Smooth muscle cell of the brain vasculature (primary cell): Measurements from ENCODE around the gene MSX1.

Experiments used
- DNase-seq: peaks from one replicate; pipeline ENCODE4 v3.0.0-alpha.2; 2012; ENCODE audit warnings: low read depth, low spot score

The MSX1 gene

GRCh38 chr4:4840351-4840750, 19.1 kb upstream of the MSX1 start:
- no peak for DNase-seq

- DNase-seq: no peak
Measured at GRCh38 chr4:4841156-4841555, 18.3 kb upstream of the MSX1 start.

- no peak for DNase-seq
Measured at GRCh38 chr4:4842476-4843441, 16.7 kb upstream of the MSX1 start.

GRCh38 chr4:4843635-4844291, 15.7 kb upstream of the MSX1 start:
- DNase-seq: no peak

GRCh38 chr4:4845027-4845426, 14.4 kb upstream of the MSX1 start:
- DNase-seq: no peak

- DNase-seq: no peak
Measured at GRCh38 chr4:4847011-4847410, 12.5 kb upstream of the MSX1 start.

GRCh38 chr4:4848540-4848939, 10.9 kb upstream of the MSX1 start:
- DNase-seq: no peak

- no peak for DNase-seq
Measured at GRCh38 chr4:4849106-4849505, 10.4 kb upstream of the MSX1 start.

GRCh38 chr4:4849524-4850193, 9.8 kb upstream of the MSX1 start:
- DNase-seq: no peak

- no peak for DNase-seq
Measured at GRCh38 chr4:4851081-4851480, 8.4 kb upstream of the MSX1 start.

- no peak for DNase-seq
Measured at GRCh38 chr4:4851906-4852305, 7.6 kb upstream of the MSX1 start.

- no peak for DNase-seq
Measured at GRCh38 chr4:4852591-4853362, 6.7 kb upstream of the MSX1 start.

GRCh38 chr4:4853371-4853823, 6.1 kb upstream of the MSX1 start:
- no peak for DNase-seq

GRCh38 chr4:4853921-4854648, 5.4 kb upstream of the MSX1 start:
- DNase-seq: no peak

GRCh38 chr4:4854649-4855295, 4.7 kb upstream of the MSX1 start:
- no peak for DNase-seq

- no peak for DNase-seq
Measured at GRCh38 chr4:4855301-4856070, 4.0 kb upstream of the MSX1 start.

- DNase-seq: no peak
Measured at GRCh38 chr4:4856071-4857000, 3.1 kb upstream of the MSX1 start.

GRCh38 chr4:4857001-4857808, 2.3 kb upstream of the MSX1 start:
- DNase-seq: no peak
